NT2/D1 (cell line): Measurements from ENCODE around the gene PPT2.
A peak's percentile ranks its signal among the peaks of the same experiment; 100 is the strongest.
"Not testable (repeated sequence)": the region's sequence is repeated elsewhere in the genome, so short reads cannot be mapped to it uniquely, and the experiment has no call there.

Experiments
- DNase-seq: peaks from one replicate; pipeline ENCODE4 v3.0.0-alpha.2; 2011; ENCODE audit warnings: low read depth, low spot score
- H3K27me3 ChIP-seq: 2 replicates; pipeline ENCODE4 v1.6.0; 2011; ENCODE audit warnings: mild to moderate bottlenecking; ENCODE audit not compliant: insufficient read length, insufficient read depth
- H3K36me3 ChIP-seq: 2 replicates; pipeline ENCODE4 v1.6.1; 2011; ENCODE audit warnings: mild to moderate bottlenecking, low read length, mixed read lengths; ENCODE audit not compliant: insufficient read depth, insufficient read length
- H3K4me1 ChIP-seq: 2 replicates; pipeline ENCODE4 v1.5.1; 2011; ENCODE audit not compliant: insufficient read depth, insufficient read length
- H3K4me3 ChIP-seq: 2 replicates; pipeline ENCODE4 v1.5.1; 2011; ENCODE audit warnings: low read depth; ENCODE audit not compliant: insufficient read length
- H3K9ac ChIP-seq: 2 replicates; pipeline ENCODE4 v1.6.0; 2011; ENCODE audit warnings: low read depth; ENCODE audit not compliant: insufficient read length
- H3K9me3 ChIP-seq: 2 replicates; pipeline ENCODE4 v1.5.1; 2011; ENCODE audit warnings: mild to moderate bottlenecking, low read length; ENCODE audit not compliant: insufficient read depth
- SUZ12 ChIP-seq: IDR thresholded peaks from 2 replicates; pipeline ENCODE4 v1.6.1; 2011; ENCODE audit not compliant: insufficient read length, insufficient read depth; ENCODE audit errors: extremely low read depth
- YY1 ChIP-seq: IDR thresholded peaks from 2 replicates; pipeline ENCODE4 v1.6.1; 2011; ENCODE audit not compliant: insufficient read length, insufficient read depth
- ZNF274 ChIP-seq: IDR thresholded peaks from 2 replicates; pipeline ENCODE4 v1.6.1; 2011; ENCODE audit warnings: mild to moderate bottlenecking, low read depth, low read length

Gene PPT2

DNA sequence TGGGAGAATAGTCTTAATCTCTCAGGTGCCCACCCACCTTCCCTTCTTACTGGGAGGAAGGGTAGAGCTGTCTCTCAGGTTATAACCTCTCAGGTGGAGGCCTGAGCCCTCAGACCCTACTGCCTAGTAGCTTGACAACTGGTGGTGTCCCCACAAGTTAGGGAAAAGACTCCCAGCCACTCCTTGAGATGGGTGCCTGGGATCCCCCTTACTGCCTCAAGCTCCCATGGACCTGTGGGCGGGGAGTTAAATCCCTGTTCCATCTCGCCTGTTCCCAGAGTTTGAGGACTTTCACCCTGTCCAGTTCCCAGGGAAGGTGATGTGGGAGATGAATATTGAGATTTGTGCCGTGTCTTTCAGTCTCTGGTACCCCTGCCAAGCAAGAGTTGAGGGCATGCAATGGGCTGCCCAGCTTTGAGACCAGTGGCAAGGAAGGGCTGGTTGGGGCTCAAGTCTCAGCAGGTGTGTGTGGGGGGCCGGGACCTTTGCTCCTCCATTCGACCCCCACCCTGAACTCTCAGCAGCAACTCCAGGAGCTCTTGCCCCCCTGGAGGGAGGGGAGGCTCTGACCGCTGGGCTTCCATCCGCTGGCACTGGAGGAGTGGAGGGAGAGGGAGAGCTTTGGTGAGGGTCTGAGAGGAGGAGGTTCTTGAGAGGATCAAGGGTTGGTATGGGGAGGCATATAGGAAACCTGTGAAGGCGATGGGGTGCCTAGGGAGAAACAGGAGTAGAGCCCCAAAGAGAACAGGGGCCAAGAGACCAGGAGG lies 37.2 kb downstream of the PPT2 start:
- no peak for DNase-seq
- H3K9me3 ChIP-seq: no peaks in the 10 kb centered on the region
- H3K9ac ChIP-seq: peak overlapping the region; percentile 66
- peaks cover 21% of the 10 kb centered on the region for H3K36me3 ChIP-seq
- H3K4me1 ChIP-seq: peaks cover 8% of the 10 kb centered on the region
- no peak for TF ChIP-seq ZNF274
- peak overlapping the region; percentile 32 for H3K4me3 ChIP-seq
- no peaks in the 10 kb centered on the region for H3K27me3 ChIP-seq

DNA sequence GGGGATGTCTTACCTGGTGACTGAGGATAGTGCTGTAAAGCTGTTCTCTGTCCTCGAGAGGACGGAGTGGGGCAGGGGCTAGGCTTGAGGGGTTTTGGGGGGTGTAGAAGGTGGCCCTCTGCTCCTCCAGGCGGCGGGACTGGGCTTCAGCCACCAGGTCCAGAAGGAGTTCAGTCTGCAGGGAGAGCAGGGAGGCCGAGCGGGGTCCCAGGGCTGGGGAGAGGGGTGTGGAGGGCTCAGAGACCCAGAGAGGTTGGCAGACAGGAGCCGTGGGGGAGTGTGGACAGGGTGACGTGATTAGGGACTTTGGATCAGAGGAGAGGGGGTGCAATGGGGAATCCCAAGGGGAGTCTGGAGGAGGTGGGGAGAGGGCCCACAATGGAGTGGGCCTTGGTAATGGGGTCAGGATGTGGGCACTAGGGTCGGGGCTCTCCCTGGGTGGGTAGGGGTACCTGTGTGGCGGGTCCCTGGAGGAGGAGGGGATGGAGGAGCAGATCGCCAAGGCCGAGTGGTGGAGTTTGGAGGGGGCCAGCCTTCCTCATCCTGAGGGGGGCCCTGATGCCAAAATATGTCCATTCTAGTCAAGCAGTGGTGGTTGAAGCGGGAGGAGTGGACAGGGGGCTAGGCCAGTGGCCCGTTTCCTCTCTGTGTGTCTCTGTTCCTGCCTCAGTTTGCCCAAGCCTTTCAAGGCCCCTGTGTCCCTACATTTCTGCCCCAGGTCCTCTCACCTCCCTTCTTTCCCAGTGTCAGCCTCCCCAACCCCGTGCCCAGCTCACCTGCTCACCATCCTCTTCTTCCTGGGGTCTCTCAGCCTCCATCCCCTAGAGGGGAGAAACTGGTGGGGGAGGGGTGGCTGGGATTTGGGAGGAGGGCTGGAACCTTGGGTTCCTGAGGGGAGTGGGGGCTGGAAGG lies 38.0 kb downstream of the PPT2 start:
- Histone ChIP-seq H3K36me3 (peaks cover 12% of the 10 kb centered on the region), H3K9me3 (no peaks in the 10 kb centered on the region), H3K9ac (no peak overlapping the region), H3K4me3 (no peak overlapping the region), H3K4me1 (peaks cover 13% of the 10 kb centered on the region), H3K27me3 (no peaks in the 10 kb centered on the region)
- DNase-seq: no peak
- no peak for TF ChIP-seq ZNF274
- TF ChIP-seq SUZ12: no peak
- no peak for TF ChIP-seq YY1

DNA sequence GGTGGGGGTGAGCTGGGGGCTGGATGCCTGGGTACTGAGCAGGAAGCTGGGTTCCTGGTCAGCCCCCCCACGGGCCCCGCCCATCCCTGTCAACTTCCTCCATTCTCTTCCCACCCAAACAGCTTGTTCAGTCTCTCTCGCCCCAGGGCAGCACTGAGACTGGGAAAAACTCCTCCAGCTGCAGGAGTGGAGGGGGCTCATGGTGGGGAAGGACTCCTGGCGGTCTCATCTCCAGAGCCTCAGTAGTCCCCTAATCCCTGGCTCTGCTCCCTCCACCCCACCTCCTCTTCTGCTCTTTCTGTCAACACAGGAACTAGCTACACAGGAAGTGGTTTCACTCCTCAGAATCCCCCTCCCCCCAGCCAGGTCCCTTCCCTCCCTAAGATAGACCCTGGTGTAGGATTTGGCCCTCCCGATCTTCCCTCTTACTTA lies 38.7 kb downstream of the PPT2 start, which contains the start of gene GPSM3:
Gene GPSM3, minus strand, starts transcription at position 36 of the 432 bp plus-strand sequence. CDS start 130 bp downstream, outside the sequence.
- H3K9ac ChIP-seq: no peak within 1 kb of the TSS
- no peak for DNase-seq
- peak within 1 kb of the TSS; percentile 22 for H3K4me3 ChIP-seq
- H3K27me3 ChIP-seq: no peaks in the 10 kb centered on the region
- H3K9me3 ChIP-seq: no peaks in the 10 kb centered on the region
- no peak for TF ChIP-seq SUZ12
- TF ChIP-seq YY1: no peak
- no peak for TF ChIP-seq ZNF274
- peaks cover 5% of the 10 kb centered on the region for H3K36me3 ChIP-seq
- peaks cover 17% of the 10 kb centered on the region for H3K4me1 ChIP-seq

DNA sequence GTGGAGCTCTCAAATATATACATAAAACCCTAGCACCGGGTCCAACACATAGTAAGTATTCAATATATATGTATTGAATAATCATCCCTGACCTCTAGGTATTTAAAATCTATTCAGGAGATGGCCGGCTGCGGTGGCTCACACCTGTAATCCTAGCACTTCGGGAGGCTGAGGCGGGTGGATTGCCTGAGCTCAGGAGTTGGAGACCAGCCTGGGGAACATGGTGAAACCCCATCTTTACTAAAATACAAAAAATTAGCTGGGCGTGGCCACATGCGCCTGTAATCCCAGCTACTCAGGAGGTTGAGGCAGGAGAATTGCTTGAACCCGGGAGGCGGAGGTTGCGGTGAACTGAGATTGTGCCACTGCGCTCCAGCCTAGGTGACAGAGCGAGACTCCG lies 39.2 kb downstream of the PPT2 start:
- not testable (repeated sequence) for H3K9me3 ChIP-seq, DNase-seq, H3K9ac ChIP-seq, H3K36me3 ChIP-seq, H3K27me3 ChIP-seq
- Histone ChIP-seq H3K4me3 (peak overlapping the region; percentile 22), H3K4me1 (peaks cover 17% of the 10 kb centered on the region)

DNA sequence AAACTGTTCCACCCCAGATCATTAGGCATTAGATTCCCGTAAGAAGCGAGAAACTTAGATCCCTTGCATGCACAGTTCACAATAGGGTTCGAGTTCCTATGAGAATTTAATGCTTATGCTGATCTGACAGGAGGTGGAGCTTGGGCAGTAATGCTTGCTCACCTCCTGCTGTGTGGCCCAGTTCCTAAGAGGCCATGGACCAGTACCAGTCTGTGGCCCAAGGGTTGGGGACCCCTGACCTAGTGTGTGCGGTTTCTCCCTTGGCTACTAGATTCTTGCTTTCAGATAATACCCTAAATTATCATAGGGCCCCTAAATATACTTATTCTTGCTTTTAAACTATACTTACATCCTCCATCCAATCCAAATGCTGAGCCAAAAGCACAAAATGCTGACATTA lies 40.4 kb downstream of the PPT2 start:
- H3K9ac ChIP-seq: no peak overlapping the region
- H3K4me3 ChIP-seq: no peak overlapping the region
- H3K27me3 ChIP-seq: no peaks in the 10 kb centered on the region
- H3K4me1 ChIP-seq: peaks cover 19% of the 10 kb centered on the region
- no peaks in the 10 kb centered on the region for H3K9me3 ChIP-seq
- no peaks in the 10 kb centered on the region for H3K36me3 ChIP-seq
- TF ChIP-seq YY1 (no peak), ZNF274 (no peak), SUZ12 (no peak)
- no peak for DNase-seq

DNA sequence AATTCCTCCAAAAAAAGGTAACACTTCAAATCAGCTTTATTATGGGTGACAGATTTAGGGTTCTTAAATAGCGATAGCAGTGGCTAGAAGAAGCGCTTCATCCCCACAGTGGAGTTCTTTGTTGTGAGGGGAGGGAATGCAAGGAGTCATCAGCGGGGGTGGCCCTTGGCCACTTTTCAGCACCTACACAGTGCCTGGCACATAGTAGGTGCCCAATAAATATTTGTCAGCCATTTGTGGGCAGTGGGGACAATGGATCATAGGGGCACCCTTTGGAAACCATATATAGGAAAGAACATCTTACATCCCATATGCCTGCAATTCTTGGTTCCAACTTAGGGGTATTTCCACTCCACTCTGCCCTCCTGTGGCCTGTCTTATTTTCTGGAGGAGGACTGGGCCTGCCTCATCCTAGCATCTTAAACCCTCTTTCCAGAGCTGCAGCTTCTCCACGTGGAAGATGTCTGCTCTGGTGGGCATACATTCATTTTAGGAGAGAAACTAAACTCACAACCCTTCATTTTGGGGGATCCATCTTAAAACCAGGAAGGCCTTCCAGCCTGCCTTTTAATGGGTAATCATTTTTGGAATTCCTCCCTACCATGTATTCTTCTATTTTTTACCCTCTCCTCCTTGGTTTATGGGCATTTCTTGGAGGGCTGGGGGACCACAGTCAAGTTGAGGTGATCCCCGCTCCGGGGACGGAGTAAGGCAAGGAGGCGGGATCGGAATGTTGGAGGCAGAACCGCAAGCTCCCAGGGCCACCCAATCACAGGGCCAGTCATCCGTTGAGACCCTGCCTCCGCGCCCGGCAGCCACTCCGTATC lies 41.1 kb downstream of the PPT2 start:
- Histone ChIP-seq H3K36me3 (no peaks in the 10 kb centered on the region), H3K27me3 (no peaks in the 10 kb centered on the region), H3K4me3 (peak overlapping the region; percentile 34), H3K4me1 (peaks cover 19% of the 10 kb centered on the region), H3K9me3 (no peaks in the 10 kb centered on the region), H3K9ac (peak overlapping the region; percentile 52)
- no peak for TF ChIP-seq SUZ12
- TF ChIP-seq YY1: no peak
- no peak for DNase-seq

DNA sequence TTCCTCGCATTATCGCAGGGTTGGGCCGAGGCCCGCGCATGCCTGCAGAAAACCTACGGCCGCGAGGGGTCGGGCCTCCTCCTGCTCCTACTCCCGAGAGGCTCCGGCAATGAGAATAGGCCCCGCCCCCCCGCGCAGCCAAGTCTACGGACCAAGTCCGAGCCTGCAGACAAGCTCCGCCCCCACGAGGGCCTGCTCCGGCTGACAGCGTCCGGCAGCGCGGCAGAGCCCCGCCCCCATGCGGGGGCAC lies 41.6 kb downstream of the PPT2 start:
- Histone ChIP-seq H3K4me1 (peaks cover 19% of the 10 kb centered on the region), H3K4me3 (peak overlapping the region; percentile 89), H3K9ac (no peak overlapping the region), H3K27me3 (no peaks in the 10 kb centered on the region), H3K36me3 (no peaks in the 10 kb centered on the region), H3K9me3 (no peaks in the 10 kb centered on the region)
- DNase-seq: peak; percentile 96
- TF ChIP-seq ZNF274: no peak
